ENCODE results near the gene SETDB2. TPM values are rescaled to one million over a fixed set of nuclear protein-coding genes. Genes with fewer than 3 reads are reported as not detected.

The SETDB2 gene
- polyA plus RNA-seq, 1 donor (not counting 4 experiments of a cell fraction or from before 2014, with no cell fraction given) = 5.6 TPM

DNA sequence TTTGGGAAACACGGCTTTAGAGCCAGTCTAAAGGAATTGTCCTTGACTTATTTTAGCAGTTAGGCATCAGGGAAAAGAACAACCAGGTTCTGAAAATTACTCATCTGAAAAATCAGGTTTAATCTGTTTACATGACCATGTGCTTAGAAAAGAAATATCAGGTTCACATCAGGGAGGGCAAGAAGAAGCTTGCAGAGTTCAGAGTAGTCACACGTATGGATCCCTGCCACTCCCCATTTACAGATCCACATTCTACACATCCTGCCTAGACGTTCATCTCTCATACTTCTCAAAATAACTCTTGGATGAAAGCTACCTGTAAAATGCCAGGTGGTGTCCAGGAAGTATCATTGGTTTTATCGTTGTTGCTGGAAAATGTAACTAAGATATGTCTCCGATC, 37.7 kb downstream of the SETDB2 start:
- DNase-seq (ENCODE audit: low read depth, low spot score) (no peak), FAIRE-seq (peak; percentile 91)
- Histone ChIP-seq H3K27me3 (ENCODE audit: control insufficient read depth, extremely low read depth, insufficient read depth, low read length) (no peaks in the 10 kb centered on the region), H3K4me2 (ENCODE audit: control insufficient read depth, extremely low read depth, insufficient read depth, low read depth, low read length) (peak overlapping the region; percentile 37), H3K9ac (ENCODE audit: control insufficient read depth, extremely low read depth, insufficient read depth, low read length) (no peak overlapping the region), H3K9me1 (ENCODE audit: control insufficient read depth, extremely low read depth, insufficient read depth, low read length) (no peaks in the 10 kb centered on the region), H3K36me3 (ENCODE audit: control insufficient read depth in 2 of 2, extremely low read depth in 1 of 2, insufficient read depth in 2 of 2, low read length in 2 of 2) (peaks cover 0 to 6% of the 10 kb centered on the region in 2 experiments), H4K20me1 (ENCODE audit: control insufficient read depth, extremely low read depth, insufficient read depth, low read length) (no peaks in the 10 kb centered on the region), H3K27ac (ENCODE audit: control insufficient read depth, insufficient read depth, low read length) (no peak overlapping the region), H2AFZ (ENCODE audit: control insufficient read depth, low read length) (no peak overlapping the region), H3K9me3 (ENCODE audit: control insufficient read depth, low read depth, low read length) (no peaks in the 10 kb centered on the region), H3K79me2 (ENCODE audit: control insufficient read depth, insufficient read depth, low read length) (no peaks in the 10 kb centered on the region), H3K4me3 (ENCODE audit: control insufficient read depth in 2 of 3, extremely low read depth in 1 of 3, insufficient read depth in 2 of 3, low read depth in 1 of 3, low read length in 3 of 3) (no peak overlapping the region), H3K4me1 (ENCODE audit: control insufficient read depth, extremely low read depth, insufficient read depth, low read length) (peaks cover 8% of the 10 kb centered on the region)
- dilution Hi-C loops (cut with MboI; ENCODE audit: extremely low pct_ligation_motif_present, low sequenced_read_pairs) = no loop called here
- TF ChIP-seq CTCF (optimal IDR thresholded peaks at IDR 0.05 in 1 of 3, IDR thresholded peaks at IDR 0.05 in 1 of 3, conservative IDR thresholded peaks at IDR 0.05 in 1 of 3; ENCODE audit: extremely low read depth in 1 of 3, insufficient read depth in 2 of 3, low read length in 3 of 3) (no peak), EZH2 (IDR thresholded peaks at IDR 0.05; ENCODE audit: low read length) (no peak)

GRCh38 chr13:49488563-49488962, 44.5 kb downstream of the SETDB2 start:
- Histone ChIP-seq H3K4me2 (ENCODE audit: control insufficient read depth, extremely low read depth, insufficient read depth, low read depth, low read length) (no peak overlapping the region), H2AFZ (ENCODE audit: control insufficient read depth, low read length) (no peak overlapping the region), H3K4me1 (ENCODE audit: control insufficient read depth, extremely low read depth, insufficient read depth, low read length) (no peaks in the 10 kb centered on the region), H3K79me2 (ENCODE audit: control insufficient read depth, insufficient read depth, low read length) (no peaks in the 10 kb centered on the region), H3K27ac (ENCODE audit: control insufficient read depth, insufficient read depth, low read length) (no peak overlapping the region), H3K27me3 (ENCODE audit: control insufficient read depth, extremely low read depth, insufficient read depth, low read length) (no peaks in the 10 kb centered on the region), H3K36me3 (ENCODE audit: control insufficient read depth in 2 of 2, extremely low read depth in 1 of 2, insufficient read depth in 2 of 2, low read length in 2 of 2) (peaks cover 0 to 3% of the 10 kb centered on the region in 2 experiments), H3K9me3 (ENCODE audit: control insufficient read depth, low read depth, low read length) (no peaks in the 10 kb centered on the region), H3K4me3 (ENCODE audit: control insufficient read depth in 2 of 3, extremely low read depth in 1 of 3, insufficient read depth in 2 of 3, low read depth in 1 of 3, low read length in 3 of 3) (no peak overlapping the region), H3K9ac (ENCODE audit: control insufficient read depth, extremely low read depth, insufficient read depth, low read length) (no peak overlapping the region), H3K9me1 (ENCODE audit: control insufficient read depth, extremely low read depth, insufficient read depth, low read length) (no peaks in the 10 kb centered on the region), H4K20me1 (ENCODE audit: control insufficient read depth, extremely low read depth, insufficient read depth, low read length) (no peaks in the 10 kb centered on the region)
- DNase-seq (ENCODE audit: low read depth, low spot score) (no peak), FAIRE-seq (no peak)
- dilution Hi-C loops (cut with MboI; ENCODE audit: extremely low pct_ligation_motif_present, low sequenced_read_pairs) = no loop called here
- no peak for TF ChIP-seq EZH2 (IDR thresholded peaks at IDR 0.05; ENCODE audit: low read length)
- no peak for TF ChIP-seq CTCF (optimal IDR thresholded peaks at IDR 0.05 in 1 of 3, IDR thresholded peaks at IDR 0.05 in 1 of 3, conservative IDR thresholded peaks at IDR 0.05 in 1 of 3; ENCODE audit: extremely low read depth in 1 of 3, insufficient read depth in 2 of 3, low read length in 3 of 3)

Measured in keratinocyte (primary cell).